ENCODE results near the gene HDAC5.

HDAC5 gene

DNA sequence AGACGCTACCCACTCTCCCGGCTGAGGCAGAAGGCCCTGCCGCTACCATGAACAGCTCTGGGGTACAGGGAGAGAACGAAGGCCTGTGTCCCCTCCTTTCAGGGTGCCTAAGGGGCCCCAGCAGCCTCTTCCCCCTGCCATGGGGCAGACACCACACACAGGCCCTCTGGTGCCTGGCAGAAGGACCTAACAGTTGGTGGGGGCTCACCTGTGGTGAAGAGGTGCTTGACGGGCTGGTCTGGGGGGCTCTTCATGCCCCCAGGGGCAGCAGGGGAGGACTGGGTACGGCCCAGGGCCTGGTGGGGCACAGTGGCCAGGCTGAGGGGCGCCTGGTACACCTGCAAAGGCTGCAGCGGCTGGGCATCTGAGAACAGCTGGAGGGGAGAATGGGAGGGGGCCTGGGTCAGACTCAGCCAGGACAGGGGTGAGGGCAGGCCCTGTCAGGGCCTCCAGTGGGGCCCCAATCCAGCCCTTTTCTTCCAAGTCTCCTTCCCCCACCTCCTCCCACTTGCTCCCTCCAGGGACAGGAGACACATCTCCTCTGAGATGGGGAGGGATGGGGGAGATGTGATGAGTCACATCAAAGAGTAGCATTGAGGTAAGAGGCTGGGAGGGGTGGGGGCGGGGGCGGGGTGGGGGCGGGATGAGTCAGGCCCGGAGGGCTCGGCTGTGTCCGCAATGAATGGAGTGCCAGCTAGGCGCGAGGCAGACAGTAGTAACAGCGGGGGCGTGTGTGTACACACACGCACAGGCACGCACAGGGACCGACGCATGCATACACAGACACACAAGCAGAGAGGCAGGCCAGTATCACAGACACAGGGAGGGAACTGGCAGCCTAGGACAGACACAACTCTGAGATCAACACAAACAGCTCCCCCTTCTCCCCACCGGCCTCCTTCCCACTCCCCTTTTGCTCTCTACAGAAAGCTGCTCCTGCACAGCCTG lies 36.8 kb downstream of the HDAC5 start:
- Histone ChIP-seq H3K9me3 (ENCODE audit: control insufficient read depth in 1 of 2, low read length in 2 of 2) (no peaks in the 10 kb centered on the region), H3K27me3 (ENCODE audit: control insufficient read depth in 1 of 2, insufficient read depth in 2 of 2, low read length in 2 of 2) (no peaks in the 10 kb centered on the region), H3K4me1 (ENCODE audit: control insufficient read depth in 1 of 2, insufficient read depth in 2 of 2, low read length in 2 of 2) (peaks cover 0 to 4% of the 10 kb centered on the region in 2 donors), H3K9ac (ENCODE audit: low read depth in 1 of 2, low read length in 2 of 2) (no peak overlapping the region), H3K27ac (ENCODE audit: low read depth, low read length) (no peak overlapping the region), H3K4me3 (ENCODE audit: low read depth in 1 of 2, low read length in 2 of 2) (no peak overlapping the region), H3K36me3 (ENCODE audit: control insufficient read depth in 1 of 2, insufficient read depth in 2 of 2, low read length in 2 of 2) (peaks cover 10 to 49% of the 10 kb centered on the region in 2 donors)

DNA sequence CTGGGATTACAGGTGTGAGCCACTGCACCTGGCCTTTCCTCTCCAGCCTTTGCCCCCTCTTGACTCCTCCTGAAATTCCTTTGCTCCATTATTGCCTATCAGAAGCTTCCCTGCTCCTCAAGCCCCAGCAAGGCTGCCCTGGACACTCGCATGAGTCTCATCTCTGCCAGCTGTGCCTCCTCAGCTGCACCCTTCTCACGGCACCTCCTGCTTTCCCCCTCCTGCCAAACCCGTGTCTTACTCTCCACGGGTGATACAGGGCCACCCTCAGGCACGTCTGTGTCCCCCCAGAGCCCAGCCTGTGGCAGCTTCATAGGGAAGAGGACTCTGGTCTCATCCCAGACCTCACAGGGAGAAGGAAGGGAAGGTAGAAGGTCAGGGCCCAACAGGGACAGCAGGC lies 37.5 kb downstream of the HDAC5 start:
- H3K4me1 ChIP-seq (ENCODE audit: control insufficient read depth in 1 of 2, insufficient read depth in 2 of 2, low read length in 2 of 2): peaks cover 0 to 4% of the 10 kb centered on the region in 2 donors
- no peak overlapping the region for H3K9ac ChIP-seq (ENCODE audit: low read depth in 1 of 2, low read length in 2 of 2)
- H3K27ac ChIP-seq (ENCODE audit: low read depth, low read length): no peak overlapping the region
- H3K36me3 ChIP-seq (ENCODE audit: control insufficient read depth in 1 of 2, insufficient read depth in 2 of 2, low read length in 2 of 2): peaks cover 5 to 42% of the 10 kb centered on the region in 2 donors
- no peaks in the 10 kb centered on the region for H3K27me3 ChIP-seq (ENCODE audit: control insufficient read depth in 1 of 2, insufficient read depth in 2 of 2, low read length in 2 of 2)
- no peaks in the 10 kb centered on the region for H3K9me3 ChIP-seq (ENCODE audit: control insufficient read depth in 1 of 2, low read length in 2 of 2)
- no peak overlapping the region for H3K4me3 ChIP-seq (ENCODE audit: low read depth in 1 of 2, low read length in 2 of 2)

DNA sequence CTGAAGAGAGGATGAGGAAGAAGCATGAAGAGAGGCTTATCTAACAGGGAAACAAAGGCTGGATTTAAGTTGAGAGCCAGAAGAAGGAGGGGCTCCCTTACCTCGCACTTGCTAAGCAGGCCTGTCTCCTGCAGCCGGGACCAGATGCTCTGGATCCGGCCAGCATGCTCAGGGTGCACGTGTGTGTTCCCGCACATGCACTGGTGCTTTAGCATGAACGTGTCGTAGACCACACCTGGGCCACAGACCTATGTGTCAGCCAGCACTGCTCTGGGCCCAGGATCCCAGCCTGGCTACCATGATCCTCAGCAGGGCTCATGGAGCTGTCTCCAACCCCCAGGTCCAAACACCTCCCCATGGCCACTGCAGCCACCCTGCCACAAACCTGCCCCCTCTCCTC lies 38.5 kb downstream of the HDAC5 start:
- no peak overlapping the region for H3K9ac ChIP-seq (ENCODE audit: low read depth in 1 of 2, low read length in 2 of 2)
- H3K9me3 ChIP-seq (ENCODE audit: control insufficient read depth in 1 of 2, low read length in 2 of 2): no peaks in the 10 kb centered on the region
- H3K4me1 ChIP-seq (ENCODE audit: control insufficient read depth in 1 of 2, insufficient read depth in 2 of 2, low read length in 2 of 2): peaks cover 0 to 4% of the 10 kb centered on the region in 2 donors
- H3K27me3 ChIP-seq (ENCODE audit: control insufficient read depth in 1 of 2, insufficient read depth in 2 of 2, low read length in 2 of 2): no peaks in the 10 kb centered on the region
- H3K27ac ChIP-seq (ENCODE audit: low read depth, low read length): no peak overlapping the region
- H3K4me3 ChIP-seq (ENCODE audit: low read depth in 1 of 2, low read length in 2 of 2): no peak overlapping the region
- peaks cover 4 to 51% of the 10 kb centered on the region in 2 donors for H3K36me3 ChIP-seq (ENCODE audit: control insufficient read depth in 1 of 2, insufficient read depth in 2 of 2, low read length in 2 of 2)

DNA sequence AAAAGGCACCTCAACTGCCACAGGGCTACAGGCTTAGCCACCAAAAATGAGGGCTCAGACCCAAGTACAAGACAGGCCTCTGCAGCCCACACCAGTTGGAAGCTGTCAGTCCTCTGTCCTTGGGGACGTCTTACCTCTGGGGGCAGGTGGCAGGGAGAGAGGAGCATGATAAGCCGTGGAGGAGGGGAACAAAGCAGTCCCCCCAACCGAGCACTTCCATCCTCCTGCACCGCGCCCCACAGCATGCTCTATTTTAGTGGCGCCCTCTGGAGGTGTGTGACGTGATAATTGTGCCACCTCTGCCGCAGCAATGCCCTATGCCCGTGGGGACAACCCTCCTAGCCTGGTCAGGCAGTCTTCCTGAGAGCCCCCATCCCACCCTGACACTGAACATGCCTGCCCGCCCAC lies 39.3 kb downstream of the HDAC5 start:
- no peak overlapping the region for H3K27ac ChIP-seq (ENCODE audit: low read depth, low read length)
- H3K4me3 ChIP-seq (ENCODE audit: low read depth in 1 of 2, low read length in 2 of 2): no peak overlapping the region
- H3K36me3 ChIP-seq (ENCODE audit: control insufficient read depth in 1 of 2, insufficient read depth in 2 of 2, low read length in 2 of 2): peaks cover 4 to 54% of the 10 kb centered on the region in 2 donors
- H3K4me1 ChIP-seq (ENCODE audit: control insufficient read depth in 1 of 2, insufficient read depth in 2 of 2, low read length in 2 of 2): peaks cover 0 to 4% of the 10 kb centered on the region in 2 donors
- H3K9ac ChIP-seq (ENCODE audit: low read depth in 1 of 2, low read length in 2 of 2): no peak overlapping the region
- H3K9me3 ChIP-seq (ENCODE audit: control insufficient read depth in 1 of 2, low read length in 2 of 2): no peaks in the 10 kb centered on the region
- no peaks in the 10 kb centered on the region for H3K27me3 ChIP-seq (ENCODE audit: control insufficient read depth in 1 of 2, insufficient read depth in 2 of 2, low read length in 2 of 2)

DNA sequence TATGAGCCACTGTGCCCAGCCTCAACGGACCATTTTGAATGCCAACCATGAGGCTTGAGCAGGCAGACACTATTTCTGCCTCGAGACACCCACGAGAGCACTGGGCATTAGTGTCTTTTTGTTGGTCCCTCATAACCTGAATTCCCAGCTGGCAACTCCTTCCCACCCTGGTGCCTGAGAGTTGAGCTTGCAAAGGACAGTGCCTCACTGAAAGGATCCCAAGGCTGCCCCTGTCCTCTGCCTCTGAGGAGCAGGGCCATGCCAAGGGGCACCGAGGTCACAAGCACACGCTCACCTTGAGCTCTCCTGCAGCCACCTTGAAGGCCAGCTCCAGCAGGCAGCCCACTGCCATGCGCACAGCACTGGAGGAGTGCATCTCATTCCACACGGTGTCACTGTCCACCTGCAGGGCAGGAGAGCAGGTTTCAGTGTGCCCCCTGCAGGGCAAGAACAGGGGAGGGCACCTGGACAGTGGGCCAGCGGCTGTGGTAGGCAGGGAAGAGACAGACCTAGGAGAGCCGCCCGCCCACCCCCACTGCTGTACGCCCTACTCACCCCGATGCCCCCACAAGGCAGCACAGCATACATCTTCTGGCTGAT lies 40.1 kb downstream of the HDAC5 start:
- H3K4me1 ChIP-seq (ENCODE audit: control insufficient read depth in 1 of 2, insufficient read depth in 2 of 2, low read length in 2 of 2): peaks cover 0 to 4% of the 10 kb centered on the region in 2 donors
- H3K27ac ChIP-seq (ENCODE audit: low read depth, low read length): no peak overlapping the region

DNA sequence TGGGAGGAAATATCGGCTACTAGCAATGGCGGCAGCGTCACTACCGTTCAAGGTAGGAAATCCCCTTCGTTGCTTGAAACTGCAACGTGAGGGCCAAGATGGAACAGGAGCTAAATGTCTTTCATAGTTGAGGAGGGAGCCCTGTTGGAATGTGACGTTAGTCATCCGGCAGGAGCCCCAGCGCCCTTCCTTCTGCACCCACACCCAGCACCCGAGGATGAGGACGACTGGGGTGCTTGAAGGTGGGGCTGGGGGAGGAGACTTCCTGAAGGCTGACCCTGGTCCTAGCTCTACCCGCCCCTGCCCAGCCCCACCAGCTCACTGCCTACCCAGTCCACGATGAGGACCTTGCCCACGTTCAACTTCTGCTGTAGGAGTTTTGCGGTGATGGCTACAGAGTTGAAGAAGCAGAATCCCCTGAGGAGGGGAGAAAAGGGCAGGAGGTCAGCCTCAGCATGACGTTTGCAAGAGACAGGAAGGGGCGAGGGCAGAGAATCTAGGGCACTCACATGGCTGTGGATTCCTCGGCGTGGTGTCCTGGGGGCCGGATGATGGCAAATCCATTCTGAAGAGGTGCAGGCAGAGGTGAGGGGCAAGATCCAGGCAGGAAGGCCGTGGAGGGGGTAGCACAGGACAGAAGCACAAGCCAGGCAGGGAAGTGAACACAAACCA lies 41.0 kb downstream of the HDAC5 start:
- no peak overlapping the region for H3K9ac ChIP-seq (ENCODE audit: low read depth in 1 of 2, low read length in 2 of 2)
- no peaks in the 10 kb centered on the region for H3K9me3 ChIP-seq (ENCODE audit: control insufficient read depth in 1 of 2, low read length in 2 of 2)
- no peak overlapping the region for H3K27ac ChIP-seq (ENCODE audit: low read depth, low read length)
- H3K27me3 ChIP-seq (ENCODE audit: control insufficient read depth in 1 of 2, insufficient read depth in 2 of 2, low read length in 2 of 2): no peaks in the 10 kb centered on the region
- H3K4me1 ChIP-seq (ENCODE audit: control insufficient read depth in 1 of 2, insufficient read depth in 2 of 2, low read length in 2 of 2): peaks cover 0 to 4% of the 10 kb centered on the region in 2 donors
- no peak overlapping the region for H3K4me3 ChIP-seq (ENCODE audit: low read depth in 1 of 2, low read length in 2 of 2)
- H3K36me3 ChIP-seq (ENCODE audit: control insufficient read depth in 1 of 2, insufficient read depth in 2 of 2, low read length in 2 of 2): peaks cover 8 to 66% of the 10 kb centered on the region in 2 donors

More for the DNA sequence above, 40.1 kb downstream of the HDAC5 start:
- H3K9ac ChIP-seq (ENCODE audit: low read depth in 1 of 2, low read length in 2 of 2): no peak overlapping the region
- no peak overlapping the region for H3K4me3 ChIP-seq (ENCODE audit: low read depth in 1 of 2, low read length in 2 of 2)
- H3K36me3 ChIP-seq (ENCODE audit: control insufficient read depth in 1 of 2, insufficient read depth in 2 of 2, low read length in 2 of 2): peaks cover 4 to 58% of the 10 kb centered on the region in 2 donors
- no peaks in the 10 kb centered on the region for H3K9me3 ChIP-seq (ENCODE audit: control insufficient read depth in 1 of 2, low read length in 2 of 2)
- H3K27me3 ChIP-seq (ENCODE audit: control insufficient read depth in 1 of 2, insufficient read depth in 2 of 2, low read length in 2 of 2): no peaks in the 10 kb centered on the region

DNA sequence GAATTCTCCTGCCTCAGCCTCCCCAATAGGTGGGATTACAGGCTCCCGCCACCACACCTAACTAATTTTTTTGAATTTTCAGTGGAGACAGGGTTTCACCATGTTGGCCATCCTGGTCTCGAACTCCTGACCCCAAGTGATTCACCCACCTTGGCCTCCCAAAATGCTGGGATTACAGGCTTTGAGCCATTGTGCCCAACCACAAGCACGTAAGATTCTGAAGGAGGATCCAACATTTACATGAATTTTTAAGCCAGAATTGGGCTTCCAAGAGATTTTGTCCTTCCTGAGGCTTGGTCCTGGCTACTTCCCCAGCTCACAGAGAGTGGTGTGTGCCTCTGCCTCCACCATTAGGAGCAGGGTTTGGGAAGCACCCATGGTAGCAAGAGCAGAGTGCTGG lies 41.8 kb downstream of the HDAC5 start:
- peaks cover 15 to 72% of the 10 kb centered on the region in 2 donors for H3K36me3 ChIP-seq (ENCODE audit: control insufficient read depth in 1 of 2, insufficient read depth in 2 of 2, low read length in 2 of 2)
- no peak overlapping the region for H3K9ac ChIP-seq (ENCODE audit: low read depth in 1 of 2, low read length in 2 of 2)
- no peaks in the 10 kb centered on the region for H3K27me3 ChIP-seq (ENCODE audit: control insufficient read depth in 1 of 2, insufficient read depth in 2 of 2, low read length in 2 of 2)
- no peak overlapping the region for H3K27ac ChIP-seq (ENCODE audit: low read depth, low read length)
- H3K9me3 ChIP-seq (ENCODE audit: control insufficient read depth in 1 of 2, low read length in 2 of 2): no peaks in the 10 kb centered on the region
- no peaks in the 10 kb centered on the region for H3K4me1 ChIP-seq (ENCODE audit: control insufficient read depth in 1 of 2, insufficient read depth in 2 of 2, low read length in 2 of 2)
- H3K4me3 ChIP-seq (ENCODE audit: low read depth in 1 of 2, low read length in 2 of 2): no peak overlapping the region

DNA sequence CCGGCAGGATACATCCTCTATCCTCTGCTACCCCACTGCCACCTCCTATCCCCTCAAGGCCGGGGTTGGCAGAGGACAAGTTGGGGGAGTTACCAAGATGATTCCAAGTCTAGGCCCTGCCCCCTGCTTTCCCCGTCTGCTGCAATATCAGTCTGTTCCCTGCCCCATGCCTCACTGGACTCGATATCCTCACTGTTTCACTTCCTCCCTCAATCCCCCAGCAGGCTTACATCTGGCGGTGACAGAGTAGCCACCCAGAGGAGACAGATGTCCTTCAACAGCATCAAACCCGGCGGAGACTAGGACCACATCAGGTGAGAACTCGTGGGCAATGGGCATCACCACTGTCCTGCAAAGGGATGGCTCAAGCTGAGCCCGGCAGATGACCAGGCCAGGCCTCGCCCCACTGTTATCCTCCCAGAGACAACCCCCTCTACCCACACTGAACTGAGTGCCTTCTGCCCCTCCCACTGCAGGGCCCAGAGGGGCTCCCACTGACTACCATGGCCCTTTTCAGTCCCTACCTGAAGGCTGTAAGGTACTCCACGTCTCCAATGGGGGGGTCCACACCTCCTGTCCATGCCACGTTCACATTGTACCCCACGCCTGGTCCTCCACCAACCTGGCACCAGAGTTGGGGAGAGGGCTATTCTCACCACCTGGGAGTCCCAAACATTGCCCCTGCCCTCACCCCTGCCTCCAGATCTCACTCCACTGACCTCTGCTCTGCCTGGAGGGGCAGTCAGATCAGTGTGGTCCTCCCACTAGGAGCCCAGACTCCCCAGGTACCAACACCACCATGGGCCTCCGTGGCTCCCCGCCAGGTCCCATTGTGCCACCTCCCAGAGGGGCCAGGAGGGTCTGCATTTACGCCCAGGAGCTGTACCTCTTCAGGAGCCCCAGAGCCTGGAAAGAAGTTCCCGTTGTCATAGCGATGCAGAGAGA lies 43.3 kb downstream of the HDAC5 start:
- Histone ChIP-seq H3K36me3 (ENCODE audit: control insufficient read depth in 1 of 2, insufficient read depth in 2 of 2, low read length in 2 of 2) (peaks cover 25 to 83% of the 10 kb centered on the region in 2 donors), H3K4me3 (ENCODE audit: low read depth in 1 of 2, low read length in 2 of 2) (no peak overlapping the region), H3K9me3 (ENCODE audit: control insufficient read depth in 1 of 2, low read length in 2 of 2) (no peaks in the 10 kb centered on the region), H3K9ac (ENCODE audit: low read depth in 1 of 2, low read length in 2 of 2) (peak overlapping the region in 1 of 2 donors; percentile 18), H3K27ac (ENCODE audit: low read depth, low read length) (no peak overlapping the region), H3K27me3 (ENCODE audit: control insufficient read depth in 1 of 2, insufficient read depth in 2 of 2, low read length in 2 of 2) (no peaks in the 10 kb centered on the region), H3K4me1 (ENCODE audit: control insufficient read depth in 1 of 2, insufficient read depth in 2 of 2, low read length in 2 of 2) (no peaks in the 10 kb centered on the region)

DNA sequence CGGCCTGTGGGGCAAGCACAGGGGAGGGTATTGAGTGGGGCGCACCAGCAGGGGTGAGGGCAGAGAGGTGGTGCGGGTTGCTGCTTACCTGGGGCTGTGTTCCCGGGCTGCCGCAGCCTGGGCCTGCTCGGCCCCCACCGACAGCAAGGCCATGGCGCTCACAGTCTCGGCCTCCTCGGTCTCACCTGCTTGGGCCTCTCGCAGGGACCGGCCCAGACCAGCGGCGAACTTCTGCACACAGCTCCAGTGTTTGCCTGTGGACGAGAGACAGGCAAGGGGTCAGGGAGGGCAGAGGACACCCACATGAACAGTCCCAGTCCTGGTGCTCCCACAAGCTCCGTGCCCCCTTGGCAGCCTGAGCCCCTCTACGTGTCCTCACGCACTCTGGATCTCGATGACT lies 45.0 kb downstream of the HDAC5 start:
- Histone ChIP-seq H3K27ac (ENCODE audit: low read depth, low read length) (no peak overlapping the region), H3K9ac (ENCODE audit: low read depth in 1 of 2, low read length in 2 of 2) (no peak overlapping the region), H3K27me3 (ENCODE audit: control insufficient read depth in 1 of 2, insufficient read depth in 2 of 2, low read length in 2 of 2) (no peaks in the 10 kb centered on the region), H3K4me1 (ENCODE audit: control insufficient read depth in 1 of 2, insufficient read depth in 2 of 2, low read length in 2 of 2) (no peaks in the 10 kb centered on the region), H3K36me3 (ENCODE audit: control insufficient read depth in 1 of 2, insufficient read depth in 2 of 2, low read length in 2 of 2) (peaks cover 32 to 79% of the 10 kb centered on the region in 2 donors), H3K9me3 (ENCODE audit: control insufficient read depth in 1 of 2, low read length in 2 of 2) (no peaks in the 10 kb centered on the region), H3K4me3 (ENCODE audit: low read depth in 1 of 2, low read length in 2 of 2) (no peak overlapping the region)

Measured in duodenal mucosa (tissue), 2 donors.